Activated T-helper 9 cell treated with anti-CD3 and anti-CD28 coated beads, Interleukin-2, amount 50 U/mL, for 16 hours (primary cell): Measurements from ENCODE around the gene MIPOL1.
"Not testable (repeated sequence)": the region's sequence is repeated elsewhere in the genome, so short reads cannot be mapped to it uniquely, and the experiment has no call there.

ENCODE experiments used
- DNase-seq: peaks from one replicate; pipeline ENCODE4 v3.0.0-alpha.2; 2020; ENCODE audit warnings: low read depth

The MIPOL1 gene

DNA sequence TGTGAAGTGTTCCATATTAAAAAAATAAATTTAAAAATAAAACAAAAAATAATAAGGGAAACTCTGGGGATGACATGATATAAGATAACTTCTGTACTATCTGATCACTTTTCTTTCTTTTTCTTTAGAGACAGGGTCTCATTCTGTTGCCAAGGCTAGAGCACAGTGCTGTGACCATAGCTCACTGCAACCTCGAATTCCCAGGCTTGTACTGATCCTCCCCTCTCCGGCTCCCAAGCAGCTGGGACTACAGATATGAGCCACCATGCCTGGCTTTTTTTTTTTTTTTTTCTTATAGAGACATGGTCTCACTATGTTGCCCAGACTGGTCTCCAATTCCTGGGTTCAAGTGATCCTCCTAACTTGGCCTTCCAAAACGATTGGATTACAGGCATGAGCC, 10.4 kb upstream of the MIPOL1 start:
- DNase-seq, result no peak

DNA sequence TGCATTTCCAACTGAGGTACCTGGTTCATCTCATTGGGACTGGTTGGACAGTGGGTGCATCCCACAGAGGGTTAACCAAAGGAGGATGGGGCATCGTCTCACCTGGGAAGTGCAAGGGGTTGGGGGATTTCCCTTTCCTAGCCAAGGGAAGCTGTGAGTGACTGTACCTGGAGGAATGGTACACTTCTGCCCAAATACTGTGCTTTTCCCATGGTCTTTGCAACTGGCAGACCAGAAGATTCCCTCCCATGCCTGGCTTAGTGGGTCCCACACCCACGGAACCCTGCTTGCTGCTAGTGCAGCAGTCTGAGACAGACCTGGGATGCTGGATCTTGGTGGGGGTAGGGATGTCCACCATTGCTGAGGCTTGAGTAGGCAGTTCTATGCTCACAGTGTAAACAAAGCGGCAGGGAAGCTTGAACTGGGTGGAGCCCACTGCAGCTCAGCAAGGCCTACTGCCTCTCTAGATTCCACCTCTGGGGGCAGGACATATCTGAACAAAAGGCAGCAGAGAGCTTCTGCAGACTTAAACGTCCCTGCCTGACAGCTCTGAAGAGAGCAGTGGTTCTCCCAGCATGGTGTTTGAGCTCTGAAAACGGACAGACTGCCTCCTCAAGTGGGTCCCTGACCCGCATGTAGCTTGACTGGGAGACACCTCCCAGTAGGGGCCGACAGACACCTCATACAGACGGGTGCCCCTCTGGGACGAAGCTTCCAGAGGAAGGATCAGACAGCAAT, 9.7 kb upstream of the MIPOL1 start:
- not testable (repeated sequence) for DNase-seq

DNA sequence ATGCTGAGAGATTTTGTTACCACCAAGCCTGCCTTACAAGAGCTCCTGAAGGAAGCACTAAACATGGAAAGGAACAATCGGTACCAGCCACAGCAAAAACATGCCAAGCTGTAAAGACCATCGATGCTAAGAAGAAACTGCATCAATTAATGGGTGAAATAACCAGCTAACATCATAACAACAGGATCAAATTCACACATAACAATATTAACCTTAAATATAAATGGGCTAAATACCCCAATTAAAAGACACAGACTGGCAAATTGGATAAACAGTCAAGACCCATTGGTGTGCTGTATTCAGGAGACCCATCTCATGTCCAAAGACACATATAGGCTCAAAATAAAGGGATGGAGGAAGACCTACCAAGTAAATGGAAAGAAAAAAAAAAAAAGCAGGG, 8.0 kb upstream of the MIPOL1 start:
- not testable (repeated sequence) for DNase-seq

DNA sequence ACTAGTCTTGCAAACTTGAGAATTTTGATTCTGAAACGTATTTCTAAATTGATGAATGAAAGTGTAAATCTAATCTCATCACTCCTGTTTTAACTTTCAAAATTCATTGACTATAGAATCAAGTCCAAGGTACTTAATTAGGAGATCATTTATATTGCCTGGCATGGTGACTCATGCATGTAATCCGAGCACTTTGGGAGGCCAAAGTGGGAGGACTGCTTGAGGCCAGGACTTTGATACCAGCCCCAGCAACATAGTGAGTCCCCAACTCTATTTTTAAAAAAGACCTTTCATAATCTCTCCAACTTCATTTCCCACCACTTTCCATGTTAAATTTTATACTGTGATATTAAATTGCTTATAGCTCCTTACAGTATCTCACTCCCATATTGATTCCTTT, 3.0 kb upstream of the MIPOL1 start:
- DNase-seq, result no peak

DNA sequence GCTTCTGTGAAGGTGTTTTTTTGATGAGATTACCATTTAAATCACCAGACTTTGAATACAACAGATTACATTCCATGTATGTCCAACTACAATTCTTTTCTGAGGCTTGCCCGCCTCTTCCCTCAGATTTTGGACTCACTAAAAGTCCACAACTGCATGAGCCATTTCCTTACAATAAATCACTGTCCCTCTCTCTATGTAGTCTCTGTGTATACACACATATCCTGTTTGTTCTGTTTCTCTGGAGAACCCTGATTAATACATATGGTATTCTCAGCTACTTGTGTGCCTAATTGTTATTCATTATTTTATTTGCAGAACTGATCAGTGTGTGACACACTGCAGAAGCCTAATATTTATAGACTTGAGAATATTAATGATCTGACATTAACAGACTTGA, 2.4 kb upstream of the MIPOL1 start:
- DNase-seq, result no peak

DNA sequence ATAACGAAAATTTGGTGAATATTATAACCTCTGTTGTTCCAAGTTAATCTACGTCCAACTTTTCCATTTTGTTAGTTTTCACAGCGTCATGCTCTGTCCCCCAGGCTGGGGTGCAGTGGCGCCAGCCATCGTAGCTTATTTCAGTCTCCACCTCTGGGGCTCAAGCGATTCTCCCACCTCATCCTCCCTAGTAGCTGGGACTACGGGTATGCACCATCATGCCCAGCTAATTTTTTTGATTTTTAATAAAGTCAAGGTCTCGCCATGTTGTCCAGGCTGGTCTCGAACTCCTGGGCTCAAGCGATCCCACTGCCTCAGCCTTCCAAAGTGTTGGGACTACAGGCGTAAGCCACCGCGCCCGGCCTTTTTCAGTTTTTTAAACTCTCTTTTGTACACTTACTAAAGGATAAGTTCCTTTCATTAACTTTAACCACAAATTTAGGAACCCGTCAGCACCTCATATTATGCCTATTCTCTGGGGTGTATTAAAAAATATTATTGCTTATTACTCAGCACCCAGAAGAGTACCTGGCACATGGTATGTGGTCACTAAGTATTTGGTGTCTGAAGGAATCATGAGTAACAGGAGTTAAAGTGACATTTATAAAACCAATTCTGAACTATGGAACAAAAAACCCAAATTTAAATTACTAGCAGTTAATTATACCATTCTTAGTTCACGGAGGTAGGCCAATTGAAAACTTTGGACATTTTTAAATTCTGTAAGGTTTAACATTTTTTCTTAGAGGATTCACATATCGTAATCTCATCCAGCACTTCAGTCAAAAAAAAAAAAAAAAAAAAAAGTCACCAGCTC, 925 bp upstream of the MIPOL1 start:
- no peak for DNase-seq

DNA sequence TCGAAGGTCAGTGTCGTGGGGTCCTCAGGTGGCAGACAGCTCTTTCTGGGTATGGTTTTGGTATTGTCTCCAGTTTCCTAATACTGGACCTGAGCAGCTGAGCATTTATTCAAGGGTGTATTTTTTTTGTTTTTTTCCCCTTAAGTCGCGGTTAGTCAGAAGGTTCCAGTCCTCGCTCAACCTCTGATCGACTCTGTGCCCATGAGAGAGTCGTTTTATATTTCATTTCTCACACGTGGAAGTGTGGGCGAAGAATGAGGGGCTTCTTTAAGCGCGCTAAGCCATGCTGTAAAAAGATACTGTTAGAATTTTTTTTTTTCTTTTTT, 499 bp downstream of the MIPOL1 start:
- DNase-seq, result no peak

DNA sequence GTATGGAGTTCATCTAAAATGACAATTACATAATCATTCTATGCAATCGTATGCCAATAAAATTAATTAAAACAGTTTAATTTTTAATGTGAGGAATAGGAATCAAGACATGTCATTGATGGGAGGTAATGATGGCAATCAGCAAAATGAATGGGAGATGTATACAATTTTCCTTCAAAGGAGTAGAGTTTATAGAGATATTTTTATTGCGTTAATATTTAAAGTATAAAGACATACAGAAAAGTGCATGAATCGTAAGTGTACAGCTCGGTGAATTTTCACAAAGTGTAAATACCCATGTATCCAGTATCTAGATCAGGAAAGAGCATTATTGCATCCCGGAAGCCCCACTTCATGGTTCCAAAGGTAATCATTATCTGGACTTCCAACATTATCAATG, 1.2 kb downstream of the MIPOL1 start:
- DNase-seq, result no peak

DNA sequence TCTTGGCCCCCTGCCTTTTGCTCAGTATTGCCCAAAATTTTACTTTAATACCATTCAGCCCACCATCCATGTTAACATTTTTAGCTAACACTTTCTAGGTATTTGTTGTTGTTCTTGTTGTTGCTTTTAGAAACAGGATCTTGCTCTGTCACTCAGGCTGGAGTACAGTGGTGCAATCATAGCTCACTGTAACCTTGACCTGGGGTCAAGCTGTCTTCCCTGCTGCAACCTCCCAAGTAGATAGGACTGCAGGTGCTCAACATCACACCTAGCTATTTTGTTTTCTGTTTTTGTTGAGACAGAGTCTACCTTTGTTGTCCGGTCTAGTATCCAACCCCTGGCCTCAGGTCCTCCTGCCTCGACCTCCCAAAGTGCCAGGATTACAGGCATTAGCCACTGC, 4.0 kb downstream of the MIPOL1 start:
- no peak for DNase-seq

DNA sequence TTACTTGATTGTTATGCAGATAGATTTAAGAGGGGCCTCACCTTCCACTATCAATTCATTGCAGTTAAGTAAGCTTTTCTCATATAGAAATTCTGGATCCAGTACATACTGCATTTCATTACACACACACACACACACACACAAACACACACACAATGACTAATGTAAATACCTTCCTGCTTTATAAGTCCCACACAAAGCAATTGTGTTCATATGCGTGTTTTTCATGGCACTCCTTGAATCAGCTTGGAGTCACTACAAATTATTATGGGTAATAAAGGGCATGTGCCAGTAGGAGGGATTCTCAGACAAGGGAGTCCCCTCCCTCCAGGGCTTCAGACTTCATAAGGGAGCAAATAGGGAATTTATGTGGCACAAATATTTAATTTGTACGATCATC, 4.5 kb downstream of the MIPOL1 start:
- DNase-seq, result no peak

DNA sequence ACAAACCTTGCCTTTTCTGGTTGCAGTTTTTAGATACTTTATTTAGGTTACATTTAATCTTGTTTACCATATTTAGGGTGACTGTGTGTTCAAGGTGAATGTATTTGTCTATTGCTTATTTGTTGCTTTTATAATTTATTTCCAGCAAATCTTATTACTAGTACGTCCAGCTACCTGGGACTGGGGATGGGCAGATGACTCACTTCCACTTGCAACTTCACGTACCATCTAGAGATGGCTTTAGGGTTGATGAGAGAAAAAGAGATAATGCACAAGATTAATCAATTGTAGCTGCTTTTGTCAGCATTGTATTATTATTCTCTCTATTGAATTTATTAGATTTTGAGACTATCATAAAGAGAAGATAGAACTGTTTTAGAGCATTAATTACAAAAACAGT, 5.1 kb downstream of the MIPOL1 start:
- no peak for DNase-seq

DNA sequence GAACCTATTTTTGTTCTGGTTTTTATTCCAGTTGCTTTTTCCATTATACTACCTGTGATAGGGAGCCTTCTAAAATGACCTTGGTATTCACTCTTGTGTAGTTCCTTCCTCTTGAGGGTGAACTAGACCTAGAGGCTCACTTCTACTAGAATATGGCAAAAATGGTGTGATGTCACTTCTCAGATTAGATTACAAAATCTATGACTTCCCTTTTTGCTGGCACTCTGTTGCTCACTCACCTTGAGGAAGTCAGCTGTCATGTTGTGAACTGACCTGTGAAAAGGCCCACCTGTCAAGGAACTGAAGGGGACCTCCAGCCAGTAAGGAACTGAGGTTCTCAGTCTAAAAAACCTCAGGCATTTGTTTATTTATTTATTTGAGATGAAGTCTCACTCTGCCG, 5.7 kb downstream of the MIPOL1 start:
- DNase-seq, result no peak

DNA sequence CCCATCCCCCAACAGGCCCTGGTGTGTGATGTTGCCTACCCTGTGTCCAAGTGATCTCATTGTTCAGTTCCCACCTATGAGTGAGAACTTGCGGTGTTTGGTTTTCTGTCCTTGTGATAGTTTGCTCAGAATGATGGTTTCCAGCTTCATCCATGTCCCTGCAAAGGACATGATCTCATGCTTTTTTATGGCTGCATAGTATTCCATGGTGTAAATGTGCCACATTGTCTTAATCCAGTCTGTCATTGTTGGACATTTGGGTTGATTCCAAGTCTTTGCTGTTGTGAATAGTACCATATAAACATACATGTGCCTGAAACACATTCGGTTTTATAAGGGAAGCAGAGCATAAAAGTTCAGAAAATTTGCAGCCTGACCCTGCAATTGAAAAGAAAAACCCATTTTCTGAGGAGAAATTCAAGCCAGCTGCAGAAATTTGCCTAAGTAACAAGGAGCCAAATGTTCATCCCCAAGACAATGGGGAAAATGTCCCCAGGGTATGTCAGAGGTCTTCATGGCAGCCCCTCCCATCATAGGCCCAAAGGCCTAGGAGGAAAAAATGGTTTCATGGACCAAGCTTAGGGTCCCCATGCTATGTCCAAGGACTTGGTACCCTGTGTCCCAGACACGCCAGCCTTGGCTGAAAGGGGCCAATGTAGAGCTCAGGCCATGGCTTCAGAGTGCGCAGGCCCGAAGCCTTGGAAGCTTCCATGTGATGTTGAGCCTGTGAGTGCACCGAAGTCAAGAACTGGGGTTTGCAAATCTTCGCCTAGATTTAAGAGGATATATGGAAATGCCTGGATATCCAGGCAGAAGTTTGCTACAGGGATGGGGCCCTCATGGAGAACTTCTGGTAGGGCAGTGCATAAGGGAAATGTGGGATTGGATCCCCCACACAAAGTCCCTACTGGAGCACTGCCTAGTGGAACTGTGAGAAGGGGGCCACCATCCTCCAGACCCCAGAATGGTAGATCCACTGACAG, 8.2 kb downstream of the MIPOL1 start:
- DNase-seq, result not testable (repeated sequence)

DNA sequence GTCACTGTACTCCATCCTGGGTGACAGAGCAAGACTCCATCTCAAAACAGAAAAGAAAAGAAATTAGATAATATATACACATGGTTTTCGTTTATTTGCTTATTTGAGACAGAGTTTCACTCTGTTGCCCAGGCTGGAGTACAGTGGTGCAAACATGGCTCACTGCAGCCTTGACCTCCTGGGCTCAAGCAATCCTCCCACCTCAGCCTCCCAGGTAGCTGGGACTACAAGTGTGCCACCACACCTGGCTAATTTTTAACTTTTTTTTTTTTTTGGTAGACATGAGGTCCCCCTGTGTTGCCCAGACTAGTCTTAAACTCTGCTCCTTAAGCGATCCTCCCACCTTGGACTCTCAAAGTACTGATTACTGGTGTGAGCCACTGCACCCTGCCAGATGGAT, 11.9 kb downstream of the MIPOL1 start:
- not testable (repeated sequence) for DNase-seq

DNA sequence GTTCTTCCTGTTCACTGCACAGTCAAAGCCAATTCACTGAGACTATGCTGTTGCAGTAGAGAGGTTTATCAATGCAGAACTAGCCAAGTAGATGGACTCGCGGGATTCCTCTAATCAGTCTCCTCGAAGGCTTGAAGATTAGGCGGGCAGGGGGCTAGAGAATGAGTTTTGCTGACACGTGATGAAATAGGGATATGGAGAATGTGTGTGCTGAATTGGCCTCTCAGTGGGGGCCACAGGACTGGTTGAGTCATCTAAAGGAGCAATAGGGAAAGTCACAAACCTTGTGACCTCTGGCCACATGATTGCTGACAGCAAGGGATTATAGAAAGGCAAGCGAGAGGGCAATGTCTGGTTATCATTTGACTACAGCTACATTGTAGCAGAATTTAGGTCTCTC, 12.7 kb downstream of the MIPOL1 start:
- DNase-seq, result no peak

DNA sequence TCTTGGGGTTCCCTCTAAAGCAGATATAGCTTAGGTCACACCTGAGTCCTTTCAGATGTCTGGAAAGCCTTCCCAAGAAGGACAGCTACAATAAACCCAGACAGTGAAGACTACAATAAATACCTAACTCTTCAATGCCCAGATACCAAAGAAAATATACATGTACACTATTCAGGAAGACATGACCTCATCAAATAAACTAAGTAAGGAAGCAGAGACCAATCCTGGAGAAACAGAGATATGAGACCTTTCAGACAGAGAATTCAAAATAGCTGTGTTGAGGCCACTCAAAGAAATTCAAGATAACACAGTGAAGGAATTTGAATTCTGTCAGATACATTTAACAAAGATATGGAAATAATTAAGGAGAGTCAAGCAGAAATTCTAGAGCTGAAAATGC, 15.3 kb downstream of the MIPOL1 start:
- no peak for DNase-seq

DNA sequence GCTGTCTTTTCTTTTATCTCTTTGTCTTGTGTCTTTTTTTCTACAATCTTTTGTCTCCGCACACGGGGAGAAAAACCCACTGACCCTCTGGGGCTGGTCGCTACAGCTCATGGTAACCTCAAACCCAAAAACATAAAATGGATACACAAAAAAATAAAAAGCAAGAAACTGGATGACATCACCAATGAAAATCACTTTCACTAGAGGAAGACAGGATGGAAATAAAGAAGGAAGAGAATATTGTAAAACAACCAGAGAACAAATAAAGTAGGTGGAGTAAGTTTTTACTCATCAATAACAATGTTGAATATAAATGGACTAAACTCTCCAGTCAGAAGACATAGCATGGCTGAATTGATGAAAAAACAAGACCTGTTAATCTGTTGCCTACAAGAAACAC, 17.6 kb downstream of the MIPOL1 start:
- no peak for DNase-seq

DNA sequence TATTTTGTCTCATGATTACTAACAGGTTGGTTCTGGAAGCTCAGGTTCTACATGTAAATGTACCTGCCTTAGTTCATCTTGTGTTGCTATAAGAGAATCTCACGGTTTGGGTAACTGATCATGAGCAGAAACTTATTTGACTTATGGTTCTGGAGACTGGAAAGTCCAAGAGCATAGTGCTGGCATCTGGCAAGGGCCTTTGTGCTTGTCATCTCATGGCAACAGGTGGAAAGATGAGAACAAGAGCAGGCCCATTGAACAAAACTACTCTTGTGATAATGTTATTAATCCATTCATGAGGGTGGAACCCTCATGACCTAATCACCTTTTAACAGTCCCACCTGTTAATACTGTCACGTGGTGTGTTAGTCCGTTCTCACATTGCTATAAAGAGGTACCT, 23.3 kb downstream of the MIPOL1 start:
- no peak for DNase-seq

DNA sequence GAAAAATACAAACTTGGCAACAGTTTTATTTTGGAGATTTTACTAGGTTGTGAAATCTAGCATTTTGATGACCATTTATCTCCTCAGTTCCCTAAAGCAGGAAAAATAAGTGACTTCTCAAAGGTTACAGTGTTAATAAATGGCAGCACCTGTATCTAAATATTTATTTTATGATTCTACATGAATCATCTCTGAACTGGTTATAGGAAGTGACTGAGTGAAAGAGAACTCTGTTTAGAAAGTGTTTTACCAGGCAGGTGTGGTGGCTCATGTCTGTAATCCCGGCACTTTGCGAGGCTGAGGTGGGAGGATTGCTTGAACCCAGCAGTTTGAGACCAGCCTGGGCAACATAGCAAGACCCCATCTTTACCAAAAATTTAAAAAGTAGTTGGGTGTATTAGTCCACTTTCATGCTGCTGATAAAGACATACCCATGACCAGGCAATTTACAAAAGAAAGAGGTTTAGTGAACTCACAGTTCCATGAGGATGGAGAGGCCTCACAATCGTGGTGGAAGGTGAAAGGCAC, 26.3 kb downstream of the MIPOL1 start:
- no peak for DNase-seq

DNA sequence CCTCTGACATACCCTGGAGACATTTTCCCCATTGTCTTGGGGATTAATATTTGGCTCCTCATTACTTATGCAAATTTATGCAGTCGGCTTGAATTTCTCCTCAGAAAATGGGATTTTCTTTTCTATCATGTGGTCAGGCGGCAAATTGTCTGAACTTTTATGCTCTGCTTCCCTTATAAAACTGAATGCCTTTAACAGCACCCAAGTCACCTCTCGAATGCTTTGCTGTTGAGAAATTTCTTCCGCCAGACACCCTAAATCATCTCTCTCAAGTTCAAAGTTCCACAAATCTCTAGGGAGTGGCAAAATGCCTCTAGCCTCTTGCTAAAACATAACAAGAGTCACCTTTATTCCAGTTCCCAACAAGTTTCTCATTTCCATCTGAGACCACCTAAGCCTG, 27.9 kb downstream of the MIPOL1 start:
- not testable (repeated sequence) for DNase-seq

DNA sequence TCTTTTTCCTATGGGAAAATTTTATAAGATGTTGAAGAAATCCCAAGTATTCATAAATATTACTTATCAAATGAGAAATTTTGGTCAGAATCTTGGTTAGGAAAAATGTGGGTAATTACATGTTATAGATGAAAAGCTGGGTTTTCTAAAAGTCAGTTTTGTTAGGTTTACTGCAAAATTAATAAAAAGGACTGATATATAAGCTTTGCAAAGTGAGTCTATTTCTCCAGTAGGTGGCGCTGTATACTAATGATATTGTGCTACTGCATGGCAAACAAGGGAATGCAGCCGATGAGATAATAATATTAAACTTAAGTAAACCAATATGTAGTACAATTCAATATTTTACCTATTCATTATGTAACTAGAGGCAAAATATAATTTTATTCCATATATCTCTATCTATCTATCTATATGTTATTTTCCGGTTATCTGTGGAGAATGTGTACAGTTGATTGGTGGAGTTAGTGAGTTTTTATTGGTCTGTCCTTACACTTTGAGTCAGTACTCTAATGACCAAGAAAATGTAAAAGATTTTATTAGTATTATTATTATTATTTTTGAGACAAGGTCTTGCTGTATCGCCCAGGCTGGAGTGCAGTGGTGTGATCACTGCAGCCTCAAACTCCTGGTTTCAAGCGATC, 32.9 kb downstream of the MIPOL1 start:
- DNase-seq, result no peak
